NB4 (cell line): Measurements from ENCODE around the gene CAMK2G.

Experiments used
- DNase-seq: peaks from one replicate; pipeline ENCODE4 v3.0.0; 2010; ENCODE audit warnings: low read depth
- H3K4me3 ChIP-seq: one replicate; pipeline ENCODE4 v1.5.1; 2011; ENCODE audit warnings: mild to moderate bottlenecking, low read depth, low read length, moderate library complexity
- CTCF ChIP-seq: IDR thresholded peaks from one replicate; pipeline ENCODE4 v1.5.1; 2012; ENCODE audit warnings: low read depth, low read length
- MYC ChIP-seq: IDR thresholded peaks from 2 replicates; pipeline ENCODE4 v1.6.1; 2011; ENCODE audit warnings: low read depth, low read length
- POLR2A ChIP-seq: IDR thresholded peaks from 2 replicates; pipeline ENCODE4 v1.6.1; 2011; ENCODE audit warnings: mild to moderate bottlenecking; ENCODE audit not compliant: insufficient read length; ENCODE audit errors: extremely low read depth
- TF ChIP-seq, protein P1 (sequence below): IDR thresholded peaks from 2 replicates; pipeline ENCODE4 v1.6.1; 2011; ENCODE audit warnings: low read depth, low read length

The CAMK2G gene

DNA sequence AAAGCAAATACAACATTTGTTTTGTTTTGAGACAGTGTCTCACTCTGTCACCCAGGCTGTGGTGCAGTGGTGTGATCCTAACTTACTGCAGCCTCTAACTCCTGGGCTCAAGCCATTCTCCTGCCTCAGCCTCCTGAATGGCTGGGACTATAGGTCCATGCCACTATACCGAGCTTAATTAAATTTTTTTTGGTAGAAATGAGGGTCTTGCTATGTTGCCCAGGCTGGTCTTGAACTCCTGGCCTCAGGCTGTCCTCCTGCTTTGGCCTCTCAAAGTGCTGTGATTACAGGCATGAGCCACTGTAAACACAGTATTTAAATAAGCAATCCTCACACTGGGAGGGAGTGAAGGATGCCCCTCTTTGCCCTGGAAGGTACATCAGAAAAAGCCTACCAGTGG lies 4.0 kb upstream of the CAMK2G start:
- H3K4me3 ChIP-seq, result no peak overlapping the region
- DNase-seq, result no peak
- TF ChIP-seq MYC, result no peak
- TF ChIP-seq, protein P1, sequence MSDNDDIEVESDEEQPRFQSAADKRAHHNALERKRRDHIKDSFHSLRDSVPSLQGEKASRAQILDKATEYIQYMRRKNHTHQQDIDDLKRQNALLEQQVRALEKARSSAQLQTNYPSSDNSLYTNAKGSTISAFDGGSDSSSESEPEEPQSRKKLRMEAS, result no peak
- TF ChIP-seq POLR2A, result no peak
- no peak for TF ChIP-seq CTCF

- no peak overlapping the region for H3K4me3 ChIP-seq
- TF ChIP-seq CTCF (no peak), MYC (no peak), POLR2A (no peak)
- TF ChIP-seq, protein P1, result no peak
- DNase-seq, result no peak
Measured at GRCh38 chr10:73877533-73878160, 3.3 kb upstream of the CAMK2G start.

- no peak overlapping the region for H3K4me3 ChIP-seq
- DNase-seq, result no peak
- TF ChIP-seq POLR2A (no peak), MYC (no peak), CTCF (no peak)
- TF ChIP-seq, protein P1, result no peak
Measured at GRCh38 chr10:73876971-73877370, 2.6 kb upstream of the CAMK2G start.

GRCh38 chr10:73876566-73876965 lies 2.2 kb upstream of the CAMK2G start:
- DNase-seq, result no peak
- TF ChIP-seq CTCF (no peak), MYC (no peak), POLR2A (no peak)
- TF ChIP-seq, protein P1, result no peak
- no peak overlapping the region for H3K4me3 ChIP-seq

GRCh38 chr10:73876157-73876556 lies 1.8 kb upstream of the CAMK2G start:
- DNase-seq, result no peak

More at GRCh38 chr10:73876157-73876556, 1.8 kb upstream of the CAMK2G start:
- TF ChIP-seq CTCF, result no peak
- no peak overlapping the region for H3K4me3 ChIP-seq
